GM19043 (cell line): ENCODE measurements around the gene SH3RF3.

Experiments used
- ATAC-seq: cut with Tn5 transposase; IDR thresholded peaks from one replicate; pipeline ENCODE4 v1.9.1; 2021; ENCODE audit warnings: low read depth; ENCODE audit not compliant: unreplicated experiment

SH3RF3 gene

DNA sequence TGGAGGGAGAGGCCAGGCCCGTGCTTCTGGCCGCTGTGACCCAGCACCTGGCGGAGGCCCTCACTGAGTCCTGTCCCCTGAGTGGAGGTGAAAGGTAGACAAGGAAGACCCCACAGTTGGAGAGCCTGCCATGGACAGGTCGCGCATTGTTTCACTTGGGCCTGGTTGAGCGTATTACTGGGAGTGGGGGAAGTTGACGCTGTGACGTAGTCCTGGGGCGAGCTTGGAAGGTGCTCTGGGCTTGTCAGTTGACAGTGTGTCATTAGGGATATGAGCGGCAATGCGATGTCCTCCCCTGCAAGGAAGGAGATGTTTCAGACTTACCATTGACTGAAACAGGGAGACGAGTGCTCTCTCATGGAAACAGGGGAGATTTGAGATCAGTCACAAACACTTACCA, 127.1 kb downstream of the SH3RF3 start:
- no peak for ATAC-seq

DNA sequence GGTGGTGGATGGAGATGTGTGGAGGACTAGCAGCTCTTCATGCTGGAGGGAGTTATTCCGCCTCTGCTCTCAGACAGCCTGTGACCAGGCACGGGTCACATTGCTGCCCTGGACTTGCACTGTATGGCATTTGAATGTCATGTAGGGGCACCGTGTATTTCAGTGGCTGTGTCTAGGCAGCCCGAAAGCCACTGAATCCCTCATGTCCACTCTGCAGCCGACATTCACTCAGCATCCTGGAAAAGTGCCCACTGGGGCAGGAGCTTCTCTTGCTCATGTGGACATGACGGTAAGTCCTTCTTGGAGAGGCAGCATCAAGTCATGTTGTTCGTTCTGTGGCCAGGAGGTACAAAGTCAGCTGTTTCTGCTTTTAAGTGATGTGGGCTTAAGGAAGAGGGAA, 127.9 kb downstream of the SH3RF3 start:
- ATAC-seq, result no peak

DNA sequence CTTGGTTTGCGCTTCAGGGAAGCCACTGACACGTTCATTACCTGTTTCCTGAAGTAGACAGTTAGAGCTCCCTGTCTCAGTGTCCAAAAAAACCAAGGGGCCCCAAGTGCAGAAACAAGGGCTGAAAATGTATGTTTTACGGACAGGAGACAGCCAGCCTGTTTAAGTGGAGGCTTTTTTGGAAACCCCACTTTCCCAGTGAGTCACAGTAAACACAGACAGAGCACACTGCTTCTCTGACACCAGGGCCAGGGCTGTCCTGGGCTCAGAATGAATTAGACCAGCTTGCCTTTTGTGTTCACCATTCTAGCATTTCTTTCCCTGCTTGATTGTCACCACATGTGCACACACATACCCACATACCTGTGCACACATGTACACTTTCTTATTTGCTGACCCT, 128.6 kb downstream of the SH3RF3 start:
- ATAC-seq, result no peak

DNA sequence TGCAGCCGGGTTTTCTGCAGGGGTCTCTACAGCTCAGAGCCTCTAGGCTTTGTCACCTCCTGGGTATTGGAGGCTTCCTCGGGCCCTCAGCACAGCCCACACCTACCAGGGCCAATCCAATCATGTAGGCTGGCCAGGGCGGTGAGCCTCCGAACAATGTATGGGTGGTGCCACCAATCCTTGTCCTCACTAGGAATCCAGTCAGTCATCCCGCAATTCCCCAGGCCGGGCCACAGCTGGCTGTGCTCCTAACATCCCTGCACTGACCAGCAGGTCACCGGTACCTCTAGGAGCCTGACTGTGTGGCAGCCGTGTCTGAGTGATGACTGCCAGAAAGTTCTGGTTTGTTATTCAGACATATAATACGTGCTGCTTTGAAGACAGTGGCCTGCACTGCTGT, 129.4 kb downstream of the SH3RF3 start:
- no peak for ATAC-seq

DNA sequence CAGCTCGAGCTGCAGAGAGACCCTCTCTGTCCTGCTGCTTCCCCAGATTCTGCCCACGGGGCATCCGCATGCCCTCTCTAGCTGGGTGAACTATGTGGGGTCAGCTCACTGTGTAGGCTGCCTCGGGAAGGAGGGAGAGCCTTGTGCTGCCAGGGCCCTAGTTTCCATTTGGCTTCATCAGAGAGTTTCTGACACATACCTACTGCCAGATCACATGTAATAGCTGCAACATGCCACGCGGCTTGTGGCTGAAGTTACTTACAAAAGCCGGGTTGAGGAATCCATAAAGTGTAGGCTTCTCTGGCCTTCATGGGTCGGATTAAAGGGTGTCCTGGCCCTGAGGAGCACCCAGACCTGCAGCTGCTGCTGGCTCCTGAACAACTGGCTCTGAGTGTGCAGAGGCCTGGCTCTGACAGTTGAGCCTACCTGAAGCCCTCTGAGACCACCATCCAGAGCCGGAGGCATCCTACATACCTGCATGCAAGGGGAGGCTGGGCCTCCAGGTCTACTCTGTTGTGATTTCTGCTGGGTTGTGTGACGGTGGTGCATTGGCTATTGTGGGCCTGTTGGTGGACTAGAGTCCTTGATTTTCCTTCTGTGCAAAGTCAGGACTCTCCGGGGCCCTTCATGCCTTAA, 130.0 kb downstream of the SH3RF3 start:
- no peak for ATAC-seq

DNA sequence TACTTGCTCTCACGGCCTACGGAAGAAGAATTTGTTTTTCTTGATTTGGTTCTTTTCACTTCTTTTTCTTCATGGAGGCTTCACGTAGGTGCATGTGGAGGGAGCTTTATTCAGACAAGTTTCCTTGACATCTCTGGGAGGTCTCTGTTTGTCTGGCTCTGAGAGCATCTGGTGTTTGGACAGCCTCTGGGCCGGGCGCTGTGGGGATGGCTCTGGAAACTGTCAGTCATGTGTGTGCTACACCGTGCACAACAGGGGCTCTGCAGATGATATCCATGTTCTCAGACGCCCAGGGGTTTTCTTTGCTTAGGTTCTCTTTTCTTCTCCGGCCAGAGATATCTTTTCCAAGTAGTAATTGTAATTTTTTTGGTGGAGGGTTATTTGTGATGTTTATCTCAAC, 130.7 kb downstream of the SH3RF3 start:
- ATAC-seq, result no peak

DNA sequence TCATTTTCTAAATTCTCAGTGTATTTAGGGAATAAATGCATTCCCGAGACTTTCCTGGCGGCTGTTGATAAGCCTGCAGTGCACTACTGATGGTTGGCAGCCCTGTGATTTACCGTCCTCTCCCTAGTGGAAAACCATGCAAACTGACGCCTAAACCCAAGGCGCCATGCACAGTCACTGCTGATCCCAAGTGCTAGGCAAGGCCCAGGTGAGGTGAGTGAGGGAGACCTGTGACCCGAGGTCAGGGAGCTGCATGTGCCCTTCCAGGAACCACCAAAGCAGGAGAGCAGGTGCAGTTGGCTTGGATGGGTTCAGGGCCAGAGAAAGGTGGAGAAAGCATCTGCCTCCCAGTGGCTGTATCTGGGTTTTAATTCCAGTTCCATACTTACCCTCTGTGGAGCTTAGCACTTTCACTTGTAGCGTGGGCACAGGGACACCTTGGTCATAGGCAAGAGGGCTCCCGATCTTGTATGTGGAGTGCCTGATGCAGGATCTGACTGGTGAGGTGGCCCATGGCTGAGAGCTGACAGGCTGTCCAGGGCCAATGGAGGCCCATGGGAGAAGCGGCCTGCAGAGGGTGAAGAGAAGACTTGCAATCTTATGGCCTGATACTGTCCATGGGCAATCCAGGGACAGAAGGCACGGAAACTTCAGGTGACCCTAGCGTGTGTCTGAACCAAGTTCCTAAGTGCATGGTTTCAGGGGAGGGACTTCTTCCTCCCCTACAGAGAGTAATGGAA, 131.3 kb downstream of the SH3RF3 start:
- no peak for ATAC-seq

DNA sequence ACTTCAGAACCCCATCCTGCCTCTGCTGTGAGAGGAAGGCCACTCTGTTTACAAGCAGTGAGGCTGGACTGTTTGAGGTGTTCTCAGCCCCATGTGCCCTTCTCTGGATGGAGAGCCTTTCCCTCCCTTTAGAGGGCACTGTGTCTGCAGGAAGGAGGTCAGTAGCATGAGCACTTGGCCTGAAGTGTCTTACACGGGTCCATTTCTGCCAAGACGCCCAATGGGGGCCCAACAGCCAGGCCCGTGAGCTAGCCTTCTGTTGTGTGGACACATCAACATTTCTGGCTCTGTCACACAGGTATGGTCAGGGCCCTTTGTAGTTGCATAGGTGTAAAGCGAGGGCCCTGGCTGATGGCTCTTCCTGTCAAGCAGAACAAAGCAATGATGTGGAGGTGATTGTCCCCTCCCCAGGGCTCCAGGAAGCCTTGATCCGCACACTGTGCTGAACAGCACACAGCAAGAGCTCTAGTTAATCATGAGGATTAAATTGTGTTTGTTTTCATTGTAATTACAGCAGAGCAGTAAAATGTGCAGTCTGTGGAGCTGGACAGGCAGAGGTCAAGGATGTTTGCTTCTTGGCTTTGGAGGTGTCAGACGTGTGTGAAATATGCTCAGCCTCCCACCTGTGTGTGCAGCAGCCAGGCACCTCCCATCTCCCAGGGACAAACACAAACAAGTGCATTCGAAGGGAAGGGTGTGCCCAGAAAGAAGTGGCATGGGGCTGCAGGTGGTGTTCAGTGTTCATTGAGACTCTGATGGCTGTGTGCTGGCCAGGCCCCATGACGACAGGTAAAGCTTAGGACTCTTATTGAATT, 132.1 kb downstream of the SH3RF3 start:
- ATAC-seq, result no peak

DNA sequence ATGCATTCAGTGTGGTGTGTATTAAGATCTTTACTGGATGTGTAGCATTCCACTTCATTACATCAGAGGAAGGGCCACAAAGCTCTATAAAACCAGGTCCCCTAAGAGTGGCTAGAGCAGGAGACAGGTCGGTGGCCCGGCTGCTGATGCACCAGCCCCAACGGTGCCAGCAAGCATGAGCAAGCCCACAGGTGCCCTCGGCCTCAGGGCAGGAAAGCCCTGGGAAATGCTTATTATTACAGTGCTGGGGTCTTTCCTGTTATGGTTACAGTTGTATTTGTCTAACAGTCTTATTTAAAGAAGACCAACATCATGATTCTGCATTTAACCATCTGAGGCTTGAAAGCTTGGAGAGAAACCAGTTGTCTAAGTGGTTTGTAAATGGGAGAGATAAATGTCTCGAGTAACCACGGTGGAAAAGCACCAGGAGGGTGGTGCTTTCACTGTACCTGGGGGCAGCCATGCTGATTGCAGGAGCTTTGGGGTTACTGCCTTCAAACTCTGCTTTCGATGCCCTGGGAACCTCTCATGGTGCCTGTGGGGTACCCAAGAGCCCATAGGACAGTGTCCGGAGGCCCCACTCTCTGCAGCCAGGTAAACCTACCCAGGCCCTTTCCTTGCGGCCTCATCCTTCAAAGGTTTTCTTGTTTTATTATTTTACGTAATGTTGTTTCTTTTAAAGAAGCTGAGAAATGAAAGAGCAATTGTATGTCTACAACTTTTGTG, 133.1 kb downstream of the SH3RF3 start:
- no peak for ATAC-seq

DNA sequence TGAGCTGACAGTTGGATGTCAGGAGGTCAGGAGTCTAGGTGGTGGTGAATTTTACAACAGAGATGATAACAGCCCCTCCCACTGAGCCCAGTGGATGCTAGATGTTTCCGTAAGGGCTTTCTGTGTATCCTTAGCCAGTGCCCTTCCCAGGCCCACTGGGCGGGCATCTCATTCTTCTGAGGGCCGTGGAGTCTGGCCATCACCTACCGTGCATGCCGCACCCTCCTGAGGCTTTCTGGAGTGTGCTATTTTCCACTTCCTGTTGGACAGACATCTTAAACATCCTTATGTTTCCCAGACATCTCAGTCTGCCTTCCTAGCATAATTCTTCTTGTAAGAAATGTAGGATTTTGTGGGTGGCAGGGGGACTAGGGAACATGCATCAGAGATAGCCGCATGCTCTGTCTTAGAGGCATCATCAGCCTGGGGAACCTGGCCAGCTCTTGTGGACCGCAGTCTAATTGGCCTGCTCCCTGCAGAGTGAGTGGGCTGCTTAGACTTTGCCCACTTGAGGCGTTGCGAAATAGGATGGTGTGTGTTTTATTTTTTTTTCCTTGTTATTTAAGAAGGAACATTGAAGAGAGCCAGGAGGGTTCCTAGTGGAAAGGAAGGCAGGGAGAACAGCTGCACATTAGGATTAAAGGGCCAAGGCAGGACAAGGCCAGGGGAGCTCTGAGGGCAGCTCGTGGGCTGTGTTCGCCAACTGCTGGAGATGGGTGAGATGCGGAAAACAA, 135.8 kb downstream of the SH3RF3 start:
- ATAC-seq, result no peak

DNA sequence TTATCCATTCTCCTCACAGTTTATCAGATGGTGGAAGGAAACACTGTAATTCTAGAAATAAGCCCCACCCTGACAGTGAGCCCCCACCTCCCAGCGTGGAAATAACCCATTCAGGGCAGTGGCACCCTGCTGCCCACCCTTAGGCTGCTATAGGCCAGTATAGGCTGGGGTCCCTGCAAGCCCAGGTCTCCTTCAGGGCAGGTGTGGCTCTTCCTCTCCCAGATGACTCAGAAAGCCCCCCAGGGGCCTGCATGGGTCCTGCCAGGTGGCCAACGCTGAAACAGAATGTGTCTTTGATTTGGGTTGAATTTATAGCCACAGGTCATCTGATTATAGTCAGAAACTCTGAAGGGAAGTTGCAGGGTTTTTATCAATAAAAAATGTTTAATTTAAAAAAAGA, 136.4 kb downstream of the SH3RF3 start:
- no peak for ATAC-seq

DNA sequence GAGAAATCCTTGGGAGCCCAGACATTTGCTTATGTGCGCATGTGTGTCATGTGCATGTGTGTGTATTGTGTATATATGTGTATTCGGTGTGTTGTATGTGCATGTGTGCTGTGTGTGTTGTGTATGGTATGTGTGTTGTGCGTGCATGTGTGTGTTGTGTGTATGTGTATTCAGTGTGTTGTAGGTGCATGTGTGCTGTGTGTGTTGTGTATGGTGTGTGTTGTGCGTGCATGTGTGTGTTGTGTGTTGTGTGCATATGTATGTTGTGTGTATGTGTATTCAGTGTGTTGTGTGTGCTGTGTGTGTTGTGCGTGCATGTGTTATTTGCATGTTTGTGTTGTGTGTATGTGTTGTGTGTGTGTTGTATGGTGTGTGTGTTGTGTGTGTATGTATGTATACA, 136.9 kb downstream of the SH3RF3 start:
- no peak for ATAC-seq

DNA sequence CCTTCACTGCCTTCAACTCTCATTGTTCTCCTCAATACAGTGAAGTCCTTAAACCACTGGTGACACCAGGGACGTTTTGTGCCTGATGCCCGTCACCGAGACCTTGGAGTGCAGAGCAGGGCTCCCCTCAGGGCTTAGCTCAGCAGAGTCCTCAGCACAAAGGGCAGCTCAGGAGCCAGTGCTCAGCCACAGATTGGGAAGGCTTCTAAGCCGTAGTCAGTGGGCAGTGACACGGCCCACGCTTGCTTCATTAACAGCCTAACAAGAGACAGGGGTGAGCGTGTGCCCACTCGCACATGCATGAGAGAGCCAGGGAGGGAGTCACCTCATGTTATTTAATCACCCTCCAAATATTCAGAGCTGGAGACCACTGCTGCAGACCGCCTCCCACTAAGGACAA, 137.5 kb downstream of the SH3RF3 start:
- ATAC-seq, result no peak

DNA sequence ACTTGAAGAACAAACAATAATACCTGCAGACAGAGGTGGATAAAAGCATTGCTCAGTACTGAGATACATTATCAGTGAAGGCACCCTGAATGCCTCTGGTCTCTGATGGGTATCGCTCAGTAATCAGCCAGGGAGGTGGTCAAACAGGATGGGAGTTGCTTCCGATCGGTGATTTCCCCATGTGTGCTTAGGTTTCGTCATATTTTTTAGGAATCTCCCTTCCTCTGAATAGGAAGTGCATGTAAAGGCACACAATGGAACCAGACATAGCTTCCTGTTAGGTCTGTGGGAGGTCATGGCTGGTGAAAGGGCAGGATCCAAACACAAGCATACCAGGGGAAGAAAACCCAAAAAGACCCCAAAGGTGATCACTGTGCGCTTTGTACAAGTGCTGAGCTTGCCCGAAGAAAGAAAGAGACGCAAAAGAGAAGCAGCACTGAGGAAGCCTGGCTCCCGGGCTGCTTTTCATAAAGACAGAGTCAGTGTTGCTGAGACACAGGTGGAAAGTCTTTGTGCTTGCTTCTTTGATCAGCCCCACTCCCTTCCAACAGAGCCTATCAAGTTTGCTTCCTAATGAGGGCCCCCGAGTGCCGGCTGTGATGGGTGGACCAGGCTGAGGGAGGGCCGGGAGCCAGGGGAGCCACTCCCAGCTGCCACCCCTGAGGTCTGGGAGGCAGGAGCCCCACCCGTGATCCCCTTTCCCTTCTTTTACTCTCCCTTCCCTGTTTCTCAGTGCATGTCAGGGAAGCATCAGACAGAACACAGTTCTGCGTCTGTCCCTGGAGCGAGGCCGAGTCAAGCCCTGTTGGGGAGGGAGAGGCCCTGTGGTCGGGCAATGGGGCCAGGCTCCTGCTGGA, 138.2 kb downstream of the SH3RF3 start:
- no peak for ATAC-seq

DNA sequence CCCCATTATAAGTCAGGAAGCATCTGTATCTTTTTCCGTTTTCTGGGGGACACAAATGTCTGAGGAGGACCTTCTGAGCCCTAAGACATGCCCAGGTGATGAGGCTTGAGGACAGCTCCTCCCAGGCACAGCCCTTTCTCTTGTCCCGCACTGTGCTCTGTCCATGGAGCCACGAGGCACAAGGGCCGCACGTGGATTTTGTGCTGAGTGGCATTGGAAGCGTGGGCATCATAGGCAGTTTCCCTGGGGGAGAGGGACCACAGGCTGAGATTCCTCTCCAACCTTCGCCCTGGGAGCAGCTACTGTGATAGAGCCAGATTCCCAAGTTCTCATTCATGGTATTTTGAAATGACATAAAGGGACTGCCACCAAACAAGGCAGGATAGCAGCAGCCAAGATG, 139.9 kb downstream of the SH3RF3 start:
- ATAC-seq, result no peak

DNA sequence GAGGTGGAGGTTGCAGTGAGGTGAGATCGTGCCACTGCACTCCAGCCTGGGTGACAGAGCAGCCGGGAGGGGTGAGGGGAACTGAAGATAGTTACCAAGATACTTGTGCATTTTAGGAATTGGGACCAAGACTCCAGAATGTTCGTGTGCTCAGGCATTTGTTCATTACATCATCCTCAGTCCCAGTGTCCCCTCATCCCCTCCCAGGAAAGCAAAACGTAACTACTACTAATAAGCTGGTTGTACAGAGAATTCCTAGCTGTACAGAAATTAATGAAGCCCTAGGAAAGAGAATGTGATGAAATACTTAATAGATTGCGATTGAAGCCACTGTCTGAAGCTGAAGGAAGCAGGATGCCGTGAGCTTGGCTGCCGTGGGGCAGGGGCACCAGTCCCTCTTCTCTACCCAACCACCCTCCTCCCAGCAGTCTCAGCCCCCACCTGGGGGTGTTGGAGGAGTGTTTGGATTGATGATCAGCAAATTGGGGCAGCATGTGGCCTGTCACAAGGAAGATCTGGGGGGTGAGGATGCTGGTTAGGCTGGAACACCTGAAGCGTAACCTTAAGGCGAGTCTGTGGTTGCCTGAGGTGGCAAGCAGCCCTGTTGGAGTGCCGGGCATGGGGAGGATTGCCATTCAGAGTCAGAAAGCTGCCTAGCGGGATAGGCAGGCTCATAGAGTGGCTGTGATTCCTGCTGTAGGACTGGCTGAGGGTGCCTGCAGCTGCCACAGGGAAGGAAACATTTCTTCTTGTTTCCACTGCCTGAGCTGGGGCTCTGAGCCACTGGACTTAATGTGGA, 140.9 kb downstream of the SH3RF3 start:
- no peak for ATAC-seq

DNA sequence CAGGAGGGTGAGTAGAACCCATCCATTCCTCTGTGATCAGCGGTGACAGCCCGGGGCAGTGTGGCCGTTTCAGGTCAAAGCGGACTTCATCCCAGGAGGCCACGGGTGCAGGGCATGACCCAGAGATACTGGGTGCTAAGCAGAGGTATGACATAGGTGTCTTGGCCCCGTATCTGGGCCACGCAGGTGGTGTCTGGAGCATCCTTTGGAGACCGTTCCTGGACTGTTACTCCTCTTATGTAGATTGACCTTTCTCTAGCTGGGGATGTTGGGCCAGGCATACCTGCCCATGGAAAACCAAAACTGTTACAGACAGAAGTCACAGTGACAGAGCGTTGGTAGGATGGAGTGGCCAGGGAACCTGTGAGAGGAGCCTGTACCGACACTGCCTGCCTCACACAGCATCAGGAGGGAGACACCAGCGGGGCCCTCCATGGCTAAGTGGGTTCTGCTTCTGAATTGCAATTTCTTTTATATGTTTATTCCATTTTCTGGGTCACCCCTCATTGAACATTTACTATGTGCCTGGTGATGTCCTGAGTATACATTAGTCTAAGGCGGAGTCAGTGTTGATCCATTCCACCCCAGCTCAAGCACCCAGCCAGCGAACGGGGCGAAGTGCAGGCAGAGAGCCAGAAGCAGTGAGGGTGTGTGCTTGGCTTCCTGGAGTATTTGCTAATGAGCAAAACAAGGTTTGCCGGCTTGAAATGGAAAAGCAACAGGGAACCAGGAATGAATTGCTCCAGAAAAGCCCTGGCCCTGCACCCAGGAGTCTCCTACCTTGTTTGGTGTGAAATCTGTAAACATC, 141.7 kb downstream of the SH3RF3 start:
- ATAC-seq, result no peak

DNA sequence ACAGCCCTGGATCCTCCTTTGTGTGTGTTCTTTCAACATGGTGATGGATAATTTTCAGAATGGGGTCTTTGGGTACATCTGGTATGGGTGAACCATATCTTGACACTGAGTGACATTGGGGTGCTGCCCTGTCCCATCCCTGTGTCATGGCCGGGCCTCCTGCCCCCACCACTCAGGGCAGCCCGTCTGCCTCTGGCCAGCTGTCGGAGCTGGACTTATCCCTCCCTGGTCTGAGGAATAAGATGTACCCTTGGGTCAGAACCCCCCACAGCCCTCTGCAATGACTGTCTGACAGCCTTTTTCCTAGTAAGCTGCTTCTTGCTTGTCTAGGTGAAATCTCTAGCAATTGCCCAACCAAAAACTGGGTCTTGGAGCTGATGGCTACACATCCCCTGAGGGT, 142.9 kb downstream of the SH3RF3 start:
- no peak for ATAC-seq
